GM12864 (cell line): Measurements from ENCODE around the gene PLA2G6.

Experiments
- DNase-seq: peaks from one replicate; pipeline ENCODE4 v3.0.0-alpha.2; 2011; ENCODE audit warnings: low read depth
- H3K4me3 ChIP-seq: 2 replicates; pipeline ENCODE4 v1.5.1; 2011; ENCODE audit warnings: mild to moderate bottlenecking, low read depth, low read length, control low read depth
- CTCF ChIP-seq: IDR thresholded peaks from 2 replicates; pipeline ENCODE4 v1.5.1; 2011; ENCODE audit warnings: low read depth, mild to moderate bottlenecking, moderate library complexity, low read length, control low read depth, inconsistent platforms; ENCODE audit errors: missing control alignments

PLA2G6 gene

GRCh38 chr22:38075961-38076360 is 105.7 kb downstream of the PLA2G6 start:
- DNase-seq, result no peak
- no peak overlapping the region for H3K4me3 ChIP-seq
- TF ChIP-seq CTCF, result no peak

- H3K4me3 ChIP-seq, result no peak overlapping the region
- no peak for TF ChIP-seq CTCF
- no peak for DNase-seq
Measured at GRCh38 chr22:38075105-38075825, 106.4 kb downstream of the PLA2G6 start.

- DNase-seq, result no peak
- no peak overlapping the region for H3K4me3 ChIP-seq
- TF ChIP-seq CTCF, result no peak
Measured at GRCh38 chr22:38074181-38075104, 107.2 kb downstream of the PLA2G6 start.

- no peak for TF ChIP-seq CTCF
- DNase-seq, result no peak
- no peak overlapping the region for H3K4me3 ChIP-seq
Measured at GRCh38 chr22:38073150-38074130, 108.2 kb downstream of the PLA2G6 start.

- H3K4me3 ChIP-seq, result no peak overlapping the region
- DNase-seq, result no peak
- no peak for TF ChIP-seq CTCF
Measured at GRCh38 chr22:38072322-38073149, 109.1 kb downstream of the PLA2G6 start.
